Osteocyte (in vitro differentiated cells): ENCODE measurements around the gene GHR. TPM values are rescaled to one million over a fixed set of nuclear protein-coding genes. Genes with fewer than 3 reads are reported as not detected.

ENCODE experiments used
- DNase-seq: peaks from one replicate; pipeline ENCODE4 v3.0.0; 2021; ENCODE audit warnings: mixed read lengths; ENCODE audit not compliant: unreplicated experiment; ENCODE audit errors: extremely low spot score
- H3K27ac Mint-ChIP-seq: one replicate; pipeline ENCODE4 v1.8.0; 2021; ENCODE audit warnings: mild to moderate bottlenecking, mixed read lengths; ENCODE audit not compliant: unreplicated experiment
- H3K27me3 Mint-ChIP-seq: one replicate; pipeline ENCODE4 v1.8.0; 2021; ENCODE audit warnings: mixed read lengths; ENCODE audit not compliant: unreplicated experiment
- H3K36me3 Mint-ChIP-seq: one replicate; pipeline ENCODE4 v1.8.0; 2021; ENCODE audit warnings: mixed read lengths; ENCODE audit not compliant: unreplicated experiment
- H3K4me1 Mint-ChIP-seq: one replicate; pipeline ENCODE4 v1.8.0; 2021; ENCODE audit warnings: mixed read lengths; ENCODE audit not compliant: unreplicated experiment
- H3K4me3 Mint-ChIP-seq: one replicate; pipeline ENCODE4 v1.8.0; 2021; ENCODE audit warnings: mild to moderate bottlenecking, moderate library complexity, mixed read lengths; ENCODE audit not compliant: unreplicated experiment
- H3K9me3 Mint-ChIP-seq: one replicate; pipeline ENCODE4 v1.8.0; 2021; ENCODE audit warnings: mixed read lengths; ENCODE audit not compliant: unreplicated experiment
- CTCF ChIP-seq: fragments of 200-600 bp; sonication (generic); IDR thresholded peaks from 2 replicates; pipeline ENCODE4 v1.5.0; 2021; ENCODE audit warnings: antibody characterized with exemption, mild to moderate bottlenecking, moderate library complexity
- total RNA-seq: library from RNA; stranded (reverse); gene quantifications from 2 replicates; pipeline ENCODE4 v1.2.1, GENCODE V29; 2021

The GHR gene
- total RNA-seq, 1 donor from 2014 or later, result 2.3 TPM

GRCh38 chr5:42689391-42689790, 266.2 kb downstream of the GHR start:
- peaks cover 4% of the 10 kb centered on the region for H3K9me3 Mint-ChIP-seq
- no peaks in the 10 kb centered on the region for H3K27me3 Mint-ChIP-seq

GRCh38 chr5:42691413-42691937, 268.2 kb downstream of the GHR start:
- Mint-ChIP-seq H3K4me3 (no peak overlapping the region), H3K4me1 (no peaks in the 10 kb centered on the region), H3K27ac (no peak overlapping the region), H3K36me3 (no peaks in the 10 kb centered on the region), H3K27me3 (no peaks in the 10 kb centered on the region), H3K9me3 (peaks cover under 1% of the 10 kb centered on the region)
- no peak for TF ChIP-seq CTCF
- DNase-seq, result no peak

More at GRCh38 chr5:42689391-42689790, 266.2 kb downstream of the GHR start:
- no peak for TF ChIP-seq CTCF
- H3K36me3 Mint-ChIP-seq, result no peaks in the 10 kb centered on the region
- no peak for DNase-seq
- no peak overlapping the region for H3K27ac Mint-ChIP-seq
- H3K4me3 Mint-ChIP-seq, result no peak overlapping the region
- no peaks in the 10 kb centered on the region for H3K4me1 Mint-ChIP-seq

- no peak overlapping the region for H3K27ac Mint-ChIP-seq
- no peak for DNase-seq
- no peaks in the 10 kb centered on the region for H3K36me3 Mint-ChIP-seq
- no peak for TF ChIP-seq CTCF
- no peak overlapping the region for H3K4me3 Mint-ChIP-seq
- H3K4me1 Mint-ChIP-seq, result no peaks in the 10 kb centered on the region
- peaks cover 21% of the 10 kb centered on the region for H3K9me3 Mint-ChIP-seq
- no peaks in the 10 kb centered on the region for H3K27me3 Mint-ChIP-seq
Measured at GRCh38 chr5:42701351-42702059, 278.3 kb downstream of the GHR start.

GRCh38 chr5:42703238-42703637, 280.0 kb downstream of the GHR start:
- no peak for TF ChIP-seq CTCF
- H3K4me3 Mint-ChIP-seq, result no peak overlapping the region
- no peak overlapping the region for H3K27ac Mint-ChIP-seq
- no peaks in the 10 kb centered on the region for H3K27me3 Mint-ChIP-seq
- H3K9me3 Mint-ChIP-seq, result peaks cover 25% of the 10 kb centered on the region
- DNase-seq, result no peak
- H3K36me3 Mint-ChIP-seq, result no peaks in the 10 kb centered on the region
- no peaks in the 10 kb centered on the region for H3K4me1 Mint-ChIP-seq

- Mint-ChIP-seq H3K27ac (no peak overlapping the region), H3K9me3 (no peaks in the 10 kb centered on the region), H3K36me3 (no peaks in the 10 kb centered on the region), H3K27me3 (no peaks in the 10 kb centered on the region), H3K4me3 (no peak overlapping the region), H3K4me1 (no peaks in the 10 kb centered on the region)
- no peak for DNase-seq
- no peak for TF ChIP-seq CTCF
Measured at GRCh38 chr5:42715785-42716184, 292.5 kb downstream of the GHR start.
